ENCODE results near the gene TBC1D5. TPM values are rescaled to one million over a fixed set of nuclear protein-coding genes. Genes with fewer than 3 reads are reported as not detected.

Gene TBC1D5
- total and polyA plus RNA-seq, 10 donors, result 6.4 to 140 (median 97.1) TPM

GRCh38 chr3:17373304-17373703 lies 369.1 kb downstream of the TBC1D5 start:
- DNase-seq, result no peak
- Histone ChIP-seq H3K4me3 (no peak overlapping the region), H3K9me3 (no peaks in the 10 kb centered on the region), H3K4me1 (no peaks in the 10 kb centered on the region), H3K36me3 (peaks cover 0 to 74% (median 18%) of the 10 kb centered on the region in 6 donors), H3K27me3 (replicated peaks in 1 of 7) (no peaks in the 10 kb centered on the region), H3K27ac (no peak overlapping the region)
- WGBS, 5 donors, result 96 to 100% (median 98%) methylated on average over 1 of the region's 1 CpG
- intact Hi-C loops (cut with DNase I; ENCODE audit: low total_unique reads), result no loop called here
- TF ChIP-seq POLR2AphosphoS5 (IDR thresholded peaks at IDR 0.05), result no peak
- no peak for TF ChIP-seq CTCF (IDR thresholded peaks at IDR 0.05 in 8 of 11, conservative IDR thresholded peaks at IDR 0.05 in 3 of 11)

GRCh38 chr3:17372362-17373210 lies 369.8 kb downstream of the TBC1D5 start:
- no peaks in the 10 kb centered on the region for H3K4me1 ChIP-seq
- DNase-seq, result no peak
- H3K27ac ChIP-seq, result no peak overlapping the region
- H3K9me3 ChIP-seq, result no peaks in the 10 kb centered on the region
- no peak overlapping the region for H3K4me3 ChIP-seq
- intact Hi-C loops (cut with DNase I; ENCODE audit: low total_unique reads), result no loop called here
- TF ChIP-seq POLR2AphosphoS5 (IDR thresholded peaks at IDR 0.05), result no peak
- no peak for TF ChIP-seq CTCF (IDR thresholded peaks at IDR 0.05 in 8 of 11, conservative IDR thresholded peaks at IDR 0.05 in 3 of 11)
- no peak for TF ChIP-seq POLR2A (IDR thresholded peaks at IDR 0.05)
- peaks cover 0 to 76% (median 18%) of the 10 kb centered on the region in 6 donors for H3K36me3 ChIP-seq
- 93 to 99% (median 97%) methylated on average over 4 of the region's 4 CpGs for WGBS, 5 donors
- no peaks in the 10 kb centered on the region for H3K27me3 ChIP-seq (replicated peaks in 1 of 7)

GRCh38 chr3:17369973-17370372 lies 372.5 kb downstream of the TBC1D5 start:
- Histone ChIP-seq H3K9me3 (no peaks in the 10 kb centered on the region), H3K27ac (no peak overlapping the region), H3K36me3 (peaks cover 0 to 74% (median 12%) of the 10 kb centered on the region in 6 donors), H3K27me3 (replicated peaks in 1 of 7) (no peaks in the 10 kb centered on the region), H3K4me3 (no peak overlapping the region), H3K4me1 (no peaks in the 10 kb centered on the region)
- 55 to 68% (median 58%) methylated on average over 2 of the region's 2 CpGs for WGBS, 5 donors
- intact Hi-C loops (cut with DNase I; ENCODE audit: low total_unique reads), result no loop called here
- DNase-seq, result no peak
- TF ChIP-seq CTCF (IDR thresholded peaks at IDR 0.05 in 8 of 11, conservative IDR thresholded peaks at IDR 0.05 in 3 of 11) (no peak), POLR2A (IDR thresholded peaks at IDR 0.05) (no peak), POLR2AphosphoS5 (IDR thresholded peaks at IDR 0.05) (no peak)

- no peaks in the 10 kb centered on the region for H3K9me3 ChIP-seq
- no peak overlapping the region for H3K4me3 ChIP-seq
- H3K4me1 ChIP-seq, result no peaks in the 10 kb centered on the region
- peaks cover 0 to 51% (median 10%) of the 10 kb centered on the region in 6 donors for H3K36me3 ChIP-seq
- no peak overlapping the region for H3K27ac ChIP-seq
- WGBS, 5 donors, result 96 to 100% (median 98%) methylated on average over 1 of the region's 1 CpG
- DNase-seq, result no peak
- intact Hi-C loops (cut with DNase I; ENCODE audit: low total_unique reads), result no loop called here
- no peak for TF ChIP-seq CTCF (IDR thresholded peaks at IDR 0.05 in 8 of 11, conservative IDR thresholded peaks at IDR 0.05 in 3 of 11)
- TF ChIP-seq POLR2AphosphoS5 (IDR thresholded peaks at IDR 0.05), result no peak
- no peak for TF ChIP-seq POLR2A (IDR thresholded peaks at IDR 0.05)
- H3K27me3 ChIP-seq (replicated peaks in 1 of 7), result no peaks in the 10 kb centered on the region
These were observed 375.3 kb downstream of the TBC1D5 start for GRCh38 chr3:17367171-17367570.
